Measurements from ENCODE around the gene TMEM163. TPM values are rescaled to one million over a fixed set of nuclear protein-coding genes. Genes with fewer than 3 reads are reported as not detected.

The TMEM163 gene
- total and polyA plus RNA-seq, 2 of the 13 experiments (the other 11 are each of a cell fraction or from before 2014, with no cell fraction given) = 0.05 TPM; not detected in 1

DNA sequence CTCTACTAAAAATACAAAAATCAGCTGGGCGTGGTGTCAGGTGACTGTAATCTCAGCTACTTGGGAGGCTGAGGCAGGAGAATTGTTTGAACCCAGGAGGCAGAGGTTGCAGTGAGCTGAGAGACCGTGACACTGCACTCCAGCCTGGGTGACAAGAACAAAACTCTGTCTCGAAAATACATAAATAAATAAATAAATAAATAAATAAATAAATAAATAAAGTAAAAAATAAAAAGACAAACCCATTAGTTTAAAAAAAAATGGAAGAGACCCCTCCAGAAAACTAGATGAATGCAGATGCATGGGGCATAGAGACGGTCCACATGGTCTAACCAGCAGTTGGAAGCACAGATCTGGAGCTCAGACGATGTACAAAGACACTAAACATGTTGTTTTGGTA lies 18.1 kb downstream of the TMEM163 start:
- Histone ChIP-seq H2AFZ (ENCODE audit: low read length) (no peak overlapping the region), H3K36me3 (replicated peaks in 1 of 2; ENCODE audit: control insufficient read depth in 1 of 2, insufficient read depth in 2 of 2, low read length in 2 of 2) (no peaks in the 10 kb centered on the region), H3K79me2 (ENCODE audit: insufficient read depth, low read length) (no peaks in the 10 kb centered on the region), H3K4me3 (replicated peaks in 1 of 3; ENCODE audit: insufficient read depth in 1 of 3, low read depth in 2 of 3, low read length in 3 of 3) (no peak overlapping the region), H3K27ac (ENCODE audit: extremely low read length, insufficient read depth, low read length) (no peak overlapping the region), H3K4me1 (ENCODE audit: insufficient read depth, low read length) (no peaks in the 10 kb centered on the region), H3K4me2 (ENCODE audit: low read depth, low read length) (no peak overlapping the region), H3K9ac (ENCODE audit: insufficient read depth, low read depth, low read length) (no peak overlapping the region), H4K20me1 (ENCODE audit: insufficient read depth, low read length) (no peaks in the 10 kb centered on the region), H3K9me3 (ENCODE audit: low read length) (no peaks in the 10 kb centered on the region), H3K27me3 (ENCODE audit: control insufficient read depth in 1 of 2, insufficient read depth in 2 of 2, low read length in 2 of 2) (no peaks in the 10 kb centered on the region)
- POLR2A ChIA-PET = no interaction called here
- no peak for FAIRE-seq
- DNase-seq (ENCODE audit: low spot score) = no peak
- in situ Hi-C loops (cut with HindIII; ENCODE audit: extremely low pct_ligation_motif_present, low pct_unique_long_range_greater_than_20kb) (no loop called here), intact Hi-C loops (cut with micrococcal nuclease; ENCODE audit: unreplicated experiment) (loop anchor here (10.0 kb wide), 1 partner anchor 236 kb away; no protein-coding TSS in a partner anchor)
- ATAC-seq = no peak
- WGBS (ENCODE audit: low lambda C conversion rate) = 19% methylated on average over 5 of the region's 5 CpGs
- CTCF ChIA-PET (ENCODE audit: low intra/inter-chr PET ratio, low total read pairs) = no interaction called here
- BruUV-seq (replicated peaks) = no TSS peak
- TF ChIP-seq ZFP82 (CRISPR knock-in tag; IDR thresholded peaks at IDR 0.05; ENCODE audit: borderline replicate concordance) (no peak), ZSCAN30 (CRISPR knock-in tag; IDR thresholded peaks at IDR 0.05) (no peak), NFYB (CRISPR knock-in tag; IDR thresholded peaks at IDR 0.05) (no peak), ZEB1 (IDR thresholded peaks at IDR 0.05; ENCODE audit: insufficient replicate concordance, low read depth) (no peak), SATB2 (CRISPR knock-in tag; IDR thresholded peaks at IDR 0.05) (no peak)
- TF ChIP-seq, protein P1, sequence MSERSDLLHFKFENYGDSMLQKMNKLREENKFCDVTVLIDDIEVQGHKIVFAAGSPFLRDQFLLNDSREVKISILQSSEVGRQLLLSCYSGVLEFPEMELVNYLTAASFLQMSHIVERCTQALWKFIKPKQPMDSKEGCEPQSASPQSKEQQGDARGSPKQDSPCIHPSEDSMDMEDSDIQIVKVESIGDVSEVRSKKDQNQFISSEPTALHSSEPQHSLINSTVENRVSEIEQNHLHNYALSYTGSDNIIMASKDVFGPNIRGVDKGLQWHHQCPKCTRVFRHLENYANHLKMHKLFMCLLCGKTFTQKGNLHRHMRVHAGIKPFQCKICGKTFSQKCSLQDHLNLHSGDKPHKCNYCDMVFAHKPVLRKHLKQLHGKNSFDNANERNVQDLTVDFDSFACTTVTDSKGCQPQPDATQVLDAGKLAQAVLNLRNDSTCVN (CRISPR knock-in tag; IDR thresholded peaks at IDR 0.05; ENCODE audit: borderline replicate concordance) = no peak
- TF ChIP-seq, protein P2, sequence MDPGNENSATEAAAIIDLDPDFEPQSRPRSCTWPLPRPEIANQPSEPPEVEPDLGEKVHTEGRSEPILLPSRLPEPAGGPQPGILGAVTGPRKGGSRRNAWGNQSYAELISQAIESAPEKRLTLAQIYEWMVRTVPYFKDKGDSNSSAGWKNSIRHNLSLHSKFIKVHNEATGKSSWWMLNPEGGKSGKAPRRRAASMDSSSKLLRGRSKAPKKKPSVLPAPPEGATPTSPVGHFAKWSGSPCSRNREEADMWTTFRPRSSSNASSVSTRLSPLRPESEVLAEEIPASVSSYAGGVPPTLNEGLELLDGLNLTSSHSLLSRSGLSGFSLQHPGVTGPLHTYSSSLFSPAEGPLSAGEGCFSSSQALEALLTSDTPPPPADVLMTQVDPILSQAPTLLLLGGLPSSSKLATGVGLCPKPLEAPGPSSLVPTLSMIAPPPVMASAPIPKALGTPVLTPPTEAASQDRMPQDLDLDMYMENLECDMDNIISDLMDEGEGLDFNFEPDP (CRISPR knock-in tag; conservative IDR thresholded peaks at IDR 0.05) = no peak
- TF ChIP-seq, protein P3, sequence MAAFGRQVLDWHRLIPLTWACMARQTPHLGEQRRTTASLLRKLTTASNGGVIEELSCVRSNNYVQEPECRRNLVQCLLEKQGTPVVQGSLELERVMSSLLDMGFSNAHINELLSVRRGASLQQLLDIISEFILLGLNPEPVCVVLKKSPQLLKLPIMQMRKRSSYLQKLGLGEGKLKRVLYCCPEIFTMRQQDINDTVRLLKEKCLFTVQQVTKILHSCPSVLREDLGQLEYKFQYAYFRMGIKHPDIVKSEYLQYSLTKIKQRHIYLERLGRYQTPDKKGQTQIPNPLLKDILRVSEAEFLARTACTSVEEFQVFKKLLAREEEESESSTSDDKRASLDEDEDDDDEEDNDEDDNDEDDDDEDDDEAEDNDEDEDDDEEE (CRISPR knock-in tag; IDR thresholded peaks at IDR 0.05) = no peak

All from HepG2 (cell line).